KMS-11 (cell line): ENCODE measurements around the gene RIPOR2.
"Not testable (repeated sequence)": the region's sequence is repeated elsewhere in the genome, so short reads cannot be mapped to it uniquely, and the experiment has no call there.

Experiments
- H2AFZ ChIP-seq: fragments of 200-600 bp; sonication (generic); 2 replicates; pipeline ENCODE4 v1.6.1; 2016; ENCODE audit warnings: antibody characterized with exemption, mixed run types, low read depth
- H3K27ac ChIP-seq: fragments of 200-600 bp; sonication (generic); 2 replicates; pipeline ENCODE4 v1.6.1; 2016; ENCODE audit warnings: mild to moderate bottlenecking, mixed run types
- H3K27me3 ChIP-seq: fragments of 200-600 bp; sonication (generic); 2 replicates; pipeline ENCODE4 v1.6.1; 2017; ENCODE audit warnings: mild to moderate bottlenecking, low read depth, mixed run types, moderate library complexity; ENCODE audit not compliant: insufficient read depth
- H3K36me3 ChIP-seq: fragments of 200-600 bp; sonication (generic); 2 replicates; pipeline ENCODE4 v1.6.1; 2017; ENCODE audit warnings: mild to moderate bottlenecking, mixed run types; ENCODE audit not compliant: insufficient read depth
- H3K4me1 ChIP-seq: fragments of 200-600 bp; sonication (generic); 2 replicates; pipeline ENCODE4 v1.6.1; 2016; ENCODE audit warnings: mild to moderate bottlenecking, low read depth, mixed run types; ENCODE audit not compliant: poor library complexity, severe bottlenecking
- H3K4me2 ChIP-seq: fragments of 200-600 bp; sonication (generic); 2 replicates; pipeline ENCODE4 v1.7.0; 2016; ENCODE audit warnings: mild to moderate bottlenecking, mixed run types
- H3K4me3 ChIP-seq: fragments of 200-600 bp; sonication (generic); IDR thresholded peaks from 2 replicates; pipeline ENCODE4 v1.6.1; 2017; ENCODE audit warnings: low read depth, low read length, mixed read lengths; ENCODE audit not compliant: insufficient read depth
- H3K79me2 ChIP-seq: fragments of 200-600 bp; sonication (generic); 2 replicates; pipeline ENCODE4 v1.6.1; 2016; ENCODE audit warnings: low read depth, mixed run types; ENCODE audit not compliant: insufficient read depth
- H3K9ac ChIP-seq: fragments of 200-600 bp; sonication (generic); 2 replicates; pipeline ENCODE4 v1.6.1; 2016; ENCODE audit warnings: mild to moderate bottlenecking, mixed run types
- H4K20me1 ChIP-seq: fragments of 200-600 bp; sonication (generic); 2 replicates; pipeline ENCODE4 v1.6.1; 2016; ENCODE audit warnings: mild to moderate bottlenecking, mixed run types; ENCODE audit not compliant: insufficient read depth
- CTCF ChIP-seq: fragments of 200-600 bp; sonication (generic); conservative IDR thresholded peaks from 2 replicates; pipeline ENCODE4 v1.6.1; 2017; ENCODE audit warnings: low read depth, mild to moderate bottlenecking, antibody characterized with exemption, low read length, moderate library complexity, mixed read lengths

Gene RIPOR2

GRCh38 chr6:24757611-24758010, 178.1 kb downstream of the RIPOR2 start:
- Histone ChIP-seq H4K20me1 (no peaks in the 10 kb centered on the region), H3K4me2 (no peak overlapping the region), H2AFZ (no peak overlapping the region), H3K36me3 (no peaks in the 10 kb centered on the region), H3K27ac (no peak overlapping the region), H3K4me1 (no peaks in the 10 kb centered on the region), H3K9ac (no peak overlapping the region), H3K27me3 (no peaks in the 10 kb centered on the region), H3K79me2 (no peaks in the 10 kb centered on the region), H3K4me3 (no peak overlapping the region)
- no peak for TF ChIP-seq CTCF

GRCh38 chr6:24755279-24755678, 180.5 kb downstream of the RIPOR2 start:
- no peaks in the 10 kb centered on the region for H4K20me1 ChIP-seq
- no peak overlapping the region for H3K4me2 ChIP-seq
- H3K4me1 ChIP-seq: no peaks in the 10 kb centered on the region
- no peaks in the 10 kb centered on the region for H3K36me3 ChIP-seq
- H3K79me2 ChIP-seq: no peaks in the 10 kb centered on the region
- no peak overlapping the region for H3K9ac ChIP-seq
- no peak overlapping the region for H3K4me3 ChIP-seq
- no peaks in the 10 kb centered on the region for H3K27me3 ChIP-seq
- no peak overlapping the region for H3K27ac ChIP-seq
- H2AFZ ChIP-seq: no peak overlapping the region
- no peak for TF ChIP-seq CTCF

GRCh38 chr6:24754378-24754777, 181.4 kb downstream of the RIPOR2 start:
- H3K79me2 ChIP-seq, H3K36me3 ChIP-seq, H3K27ac ChIP-seq, H3K4me2 ChIP-seq, H4K20me1 ChIP-seq, H3K9ac ChIP-seq, H3K27me3 ChIP-seq, H3K4me1 ChIP-seq, H2AFZ ChIP-seq, H3K4me3 ChIP-seq: not testable (repeated sequence)
